Subcutaneous abdominal adipose tissue (tissue), 5 donors: Measurements from ENCODE around the gene TSKS.
A peak's percentile ranks its signal among the peaks of the same experiment; 100 is the strongest.

ENCODE experiments used
- H3K27ac ChIP-seq: one replicate; pipeline ENCODE4 v1.7.0; 2013; ENCODE audit warnings: low read depth, mild to moderate bottlenecking, inconsistent platforms, low read length, moderate library complexity
- H3K27me3 ChIP-seq, 5 donors: one replicate each; pipeline ENCODE4 v1.7.0; 2013; ENCODE audit warnings: low read length in 5 of 5, inconsistent platforms in 1 of 5; ENCODE audit not compliant: control insufficient read depth in 5 of 5, insufficient read depth in 4 of 5
- H3K36me3 ChIP-seq, 5 donors: one replicate each; pipeline ENCODE4 v1.7.0; 2013; ENCODE audit warnings: low read length in 5 of 5; ENCODE audit not compliant: control insufficient read depth in 5 of 5, insufficient read depth in 5 of 5
- H3K4me1 ChIP-seq, 5 donors: one replicate each; pipeline ENCODE4 v1.7.0; 2013; ENCODE audit warnings: low read length in 5 of 5, mild to moderate bottlenecking in 3 of 5, moderate library complexity in 1 of 5; ENCODE audit not compliant: control insufficient read depth in 5 of 5, insufficient read depth in 5 of 5
- H3K4me3 ChIP-seq, 5 donors: one replicate each; pipeline ENCODE4 v1.7.0; 2013; ENCODE audit warnings: low read length in 5 of 5, low read depth in 1 of 5
- H3K9ac ChIP-seq, 5 donors: one replicate each; pipeline ENCODE4 v1.7.0; 2013; ENCODE audit warnings: low read length in 5 of 5, mild to moderate bottlenecking in 4 of 5, moderate library complexity in 3 of 5
- H3K9me3 ChIP-seq, 5 donors: one replicate each; pipeline ENCODE4 v1.7.0; 2013; ENCODE audit warnings: low read length in 5 of 5; ENCODE audit not compliant: control insufficient read depth in 5 of 5
- donor health status: healthy.
- donor health status: healthy.
- donor health status: healthy.
- donor health status: healthy.
- donor health status: healthy.

TSKS gene

GRCh38 chr19:49763230-49763629 is at the start of gene TSKS:
Gene TSKS (minus strand): TSS chr19:49763306. CDS start chr19:49763247, 59 bp downstream.
- H3K27ac ChIP-seq, result peak within 1 kb of the TSS; percentile 81
- H3K27me3 ChIP-seq, result peaks cover 0 to 3% (median 0%) of the 10 kb centered on the region in 5 donors
- no peak within 1 kb of the TSS for H3K4me3 ChIP-seq
- H3K9me3 ChIP-seq, result no peaks in the 10 kb centered on the region
- no peaks in the 10 kb centered on the region for H3K36me3 ChIP-seq
- no peak within 1 kb of the TSS for H3K9ac ChIP-seq
- peaks cover 13 to 32% (median 29%) of the 10 kb centered on the region in 5 donors for H3K4me1 ChIP-seq

GRCh38 chr19:49812452-49812996 is 49.4 kb upstream of the TSKS start:
- peak overlapping the region in 4 of 5 donors; percentile 55 to 79 (median 68) for H3K9ac ChIP-seq
- H3K36me3 ChIP-seq, result peaks cover 0 to 6% (median under 1%) of the 10 kb centered on the region in 5 donors
- peak overlapping the region; percentile 46 to 99 (median 92) for H3K4me3 ChIP-seq
- H3K4me1 ChIP-seq, result peaks cover 11 to 47% (median 39%) of the 10 kb centered on the region in 5 donors
- H3K9me3 ChIP-seq, result no peaks in the 10 kb centered on the region
- H3K27ac ChIP-seq, result peak overlapping the region; percentile 79
- no peaks in the 10 kb centered on the region for H3K27me3 ChIP-seq

- no peak overlapping the region for H3K27ac ChIP-seq
- H3K9ac ChIP-seq, result no peak overlapping the region
- H3K4me3 ChIP-seq, result no peak overlapping the region
- H3K27me3 ChIP-seq, result no peaks in the 10 kb centered on the region
- no peaks in the 10 kb centered on the region for H3K9me3 ChIP-seq
- peaks cover 0 to 17% (median 7%) of the 10 kb centered on the region in 5 donors for H3K36me3 ChIP-seq
- peaks cover 11 to 44% (median 36%) of the 10 kb centered on the region in 5 donors for H3K4me1 ChIP-seq
Observed at GRCh38 chr19:49811328-49811727, 48.2 kb upstream of the TSKS start.

- Histone ChIP-seq H3K27ac (peak overlapping the region; percentile 50), H3K27me3 (no peaks in the 10 kb centered on the region), H3K4me3 (peak overlapping the region; percentile 38 to 87 (median 81)), H3K9ac (peak overlapping the region; percentile 40 to 83 (median 68)), H3K4me1 (peaks cover 11 to 44% (median 36%) of the 10 kb centered on the region in 5 donors), H3K36me3 (peaks cover 0 to 28% (median 14%) of the 10 kb centered on the region in 5 donors), H3K9me3 (no peaks in the 10 kb centered on the region)
Observed at GRCh38 chr19:49809941-49810389, 46.9 kb upstream of the TSKS start.

GRCh38 chr19:49809160-49809940 is 46.2 kb upstream of the TSKS start:
- Histone ChIP-seq H3K4me1 (peaks cover 11 to 44% (median 36%) of the 10 kb centered on the region in 5 donors), H3K36me3 (peaks cover 0 to 34% (median 20%) of the 10 kb centered on the region in 5 donors), H3K27ac (peak overlapping the region; percentile 50), H3K9me3 (no peaks in the 10 kb centered on the region), H3K27me3 (no peaks in the 10 kb centered on the region), H3K9ac (peak overlapping the region; percentile 40 to 83 (median 68)), H3K4me3 (peak overlapping the region; percentile 39 to 87 (median 81))

- Histone ChIP-seq H3K36me3 (peaks cover 0 to 39% (median 22%) of the 10 kb centered on the region in 5 donors), H3K27ac (peak overlapping the region; percentile 50), H3K4me3 (peak overlapping the region; percentile 55 to 87 (median 81)), H3K4me1 (peaks cover 11 to 40% (median 31%) of the 10 kb centered on the region in 5 donors), H3K9me3 (no peaks in the 10 kb centered on the region), H3K27me3 (no peaks in the 10 kb centered on the region), H3K9ac (peak overlapping the region in 4 of 5 donors; percentile 40 to 83 (median 76))
Observed at GRCh38 chr19:49808711-49809159, 45.6 kb upstream of the TSKS start.

- no peaks in the 10 kb centered on the region for H3K9me3 ChIP-seq
- no peaks in the 10 kb centered on the region for H3K27me3 ChIP-seq
- H3K36me3 ChIP-seq, result peaks cover 0 to 46% (median 28%) of the 10 kb centered on the region in 5 donors
- no peak overlapping the region for H3K9ac ChIP-seq
- H3K27ac ChIP-seq, result peak overlapping the region; percentile 50
- H3K4me3 ChIP-seq, result peak overlapping the region in 4 of 5 donors; percentile 32 to 87 (median 66)
- H3K4me1 ChIP-seq, result peaks cover 9 to 40% (median 31%) of the 10 kb centered on the region in 5 donors
Observed at GRCh38 chr19:49807904-49808675, 45.0 kb upstream of the TSKS start.

- no peaks in the 10 kb centered on the region for H3K27me3 ChIP-seq
- H3K9me3 ChIP-seq, result no peaks in the 10 kb centered on the region
- no peak overlapping the region for H3K27ac ChIP-seq
- no peak overlapping the region for H3K9ac ChIP-seq
- peaks cover 0 to 52% (median 33%) of the 10 kb centered on the region in 5 donors for H3K36me3 ChIP-seq
- no peak overlapping the region for H3K4me3 ChIP-seq
- H3K4me1 ChIP-seq, result peaks cover 6 to 40% (median 29%) of the 10 kb centered on the region in 5 donors
Observed at GRCh38 chr19:49807058-49807903, 44.2 kb upstream of the TSKS start.

GRCh38 chr19:49806620-49806959 is 43.5 kb upstream of the TSKS start:
- no peak overlapping the region for H3K9ac ChIP-seq
- no peak overlapping the region for H3K27ac ChIP-seq
- H3K27me3 ChIP-seq, result no peaks in the 10 kb centered on the region
- H3K36me3 ChIP-seq, result peaks cover 0 to 59% (median 35%) of the 10 kb centered on the region in 5 donors
- no peak overlapping the region for H3K4me3 ChIP-seq
- H3K9me3 ChIP-seq, result no peaks in the 10 kb centered on the region
- peaks cover 6 to 44% (median 31%) of the 10 kb centered on the region in 5 donors for H3K4me1 ChIP-seq
